ENCODE results near the gene MANSC1.
"Not testable (repeated sequence)": the region's sequence is repeated elsewhere in the genome, so short reads cannot be mapped to it uniquely, and the experiment has no call there.

The MANSC1 gene

GRCh38 chr12:12365446-12365802 lies 15.4 kb upstream of the MANSC1 start:
- no peak for DNase-seq (ENCODE audit: low read depth)

- DNase-seq (ENCODE audit: low read depth): no peak
Measured at GRCh38 chr12:12364787-12365445, 14.9 kb upstream of the MANSC1 start.

- DNase-seq (ENCODE audit: low read depth): no peak
Measured at GRCh38 chr12:12358528-12358927, 8.5 kb upstream of the MANSC1 start.

- DNase-seq (ENCODE audit: low read depth): no peak
Measured at GRCh38 chr12:12357719-12358461, 7.8 kb upstream of the MANSC1 start.

- DNase-seq (ENCODE audit: low read depth): peak; percentile 98
Measured at GRCh38 chr12:12356896-12357718, 7.1 kb upstream of the MANSC1 start, which contains the start of gene BORCS5. Gene BORCS5, plus strand, starts transcription at chr12:12357078. Its CDS starts 374 bp downstream, at chr12:12357452.

GRCh38 chr12:12356467-12356895 lies 6.4 kb upstream of the MANSC1 start:
- DNase-seq (ENCODE audit: low read depth): no peak

GRCh38 chr12:12353807-12354206 lies 3.8 kb upstream of the MANSC1 start:
- no peak for DNase-seq (ENCODE audit: low read depth)

- no peak for DNase-seq (ENCODE audit: low read depth)
Measured at GRCh38 chr12:12353276-12353675, 3.2 kb upstream of the MANSC1 start.

- not testable (repeated sequence) for DNase-seq (ENCODE audit: low read depth)
Measured at GRCh38 chr12:12351468-12352185, 1.6 kb upstream of the MANSC1 start.

- no peak for DNase-seq (ENCODE audit: low read depth)
Measured at GRCh38 chr12:12350868-12351463, 924 bp upstream of the MANSC1 start.

- no peak for DNase-seq (ENCODE audit: low read depth)
Measured at GRCh38 chr12:12338527-12339168, 11.4 kb downstream of the MANSC1 start.

GRCh38 chr12:12336511-12336910 lies 13.5 kb downstream of the MANSC1 start:
- no peak for DNase-seq (ENCODE audit: low read depth)

GRCh38 chr12:12336049-12336411 lies 14.0 kb downstream of the MANSC1 start:
- DNase-seq (ENCODE audit: low read depth): no peak

GRCh38 chr12:12334367-12335040 lies 15.5 kb downstream of the MANSC1 start:
- peak; percentile 46 for DNase-seq (ENCODE audit: low read depth)

GRCh38 chr12:12333407-12334366 lies 16.4 kb downstream of the MANSC1 start:
- DNase-seq (ENCODE audit: low read depth): no peak

GRCh38 chr12:12331896-12332295 lies 18.1 kb downstream of the MANSC1 start:
- DNase-seq (ENCODE audit: low read depth): no peak

GRCh38 chr12:12331244-12331771 lies 18.7 kb downstream of the MANSC1 start:
- no peak for DNase-seq (ENCODE audit: low read depth)

- DNase-seq (ENCODE audit: low read depth): no peak
Measured at GRCh38 chr12:12327802-12328201, 22.2 kb downstream of the MANSC1 start.

GRCh38 chr12:12326262-12326661 lies 23.8 kb downstream of the MANSC1 start:
- no peak for DNase-seq (ENCODE audit: low read depth)

Data from activated T-helper 1 cell treated with Interleukin-2 at 50 U/mL for 16 hours (primary cell).